Activated T-helper 1 cell treated with anti-CD3 and anti-CD28 coated beads, Interleukin-2, amount 50 U/mL, for 16 hours (primary cell): ENCODE results near the gene NONO.
"Not testable (repeated sequence)": the region's sequence is repeated elsewhere in the genome, so short reads cannot be mapped to it uniquely, and the experiment has no call there.

Experiments used
- DNase-seq, 2 donors: peaks; one replicate each; pipeline ENCODE4 v3.0.0-alpha.2; 2020; ENCODE audit warnings: low read depth in 1 of 2, low spot score in 1 of 2

NONO gene

GRCh38 chrX:71282514-71283402 lies 677 bp upstream of the NONO start:
- peak in 1 of 2 donors; percentile 16 for DNase-seq

GRCh38 chrX:71285929-71286328 lies 2.5 kb downstream of the NONO start:
- DNase-seq = no peak

GRCh38 chrX:71291381-71291780 lies 7.9 kb downstream of the NONO start:
- DNase-seq = no peak

DNA sequence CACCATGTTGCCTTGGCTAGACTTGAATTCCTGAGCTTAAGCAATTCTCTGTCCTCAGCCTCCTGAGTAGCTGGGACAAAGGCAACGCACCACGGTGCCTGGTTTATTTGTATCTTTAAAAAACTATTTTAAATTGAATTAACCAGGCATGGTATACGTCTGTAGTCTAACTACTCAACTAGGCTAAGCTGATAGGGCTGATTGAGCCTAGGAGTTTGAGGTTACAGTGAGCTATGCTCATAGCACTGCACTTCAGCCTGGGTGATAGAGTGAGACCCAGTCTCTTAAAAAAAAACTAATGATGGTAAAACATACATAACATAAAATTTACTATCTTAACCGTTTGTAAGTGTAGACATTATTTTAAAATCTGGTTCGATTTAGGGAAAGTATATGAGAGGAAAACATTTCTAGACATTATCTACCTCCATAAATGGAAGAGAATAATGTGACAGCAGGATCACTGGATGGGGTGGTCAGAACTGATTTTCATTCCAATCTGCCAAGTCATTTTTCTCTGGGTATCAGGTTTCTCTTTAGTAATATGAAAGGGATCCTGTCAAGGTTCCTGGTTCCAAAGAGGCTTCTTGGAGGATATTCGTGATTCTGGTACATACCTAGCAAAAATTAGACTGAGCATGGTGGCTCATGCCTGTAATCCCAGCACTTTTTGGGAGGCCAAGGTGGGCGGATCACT lies 9.4 kb downstream of the NONO start:
- no peak for DNase-seq

DNA sequence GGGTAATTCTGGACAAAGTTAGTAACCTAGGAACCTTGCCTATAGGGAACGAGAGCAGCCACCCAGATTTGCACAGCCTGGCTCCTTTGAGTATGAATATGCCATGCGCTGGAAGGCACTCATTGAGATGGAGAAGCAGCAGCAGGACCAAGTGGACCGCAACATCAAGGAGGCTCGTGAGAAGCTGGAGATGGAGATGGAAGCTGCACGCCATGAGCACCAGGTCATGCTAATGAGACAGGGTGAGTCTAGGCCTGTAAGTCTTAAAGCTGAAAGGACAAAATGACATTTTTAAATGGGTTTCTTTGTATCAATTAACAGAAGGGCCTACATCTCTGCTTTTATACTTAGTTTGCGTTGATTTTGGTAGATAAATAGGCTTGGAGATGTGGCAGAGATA lies 13.4 kb downstream of the NONO start:
- no peak for DNase-seq

GRCh38 chrX:71298119-71298518 lies 14.7 kb downstream of the NONO start:
- DNase-seq = no peak

DNA sequence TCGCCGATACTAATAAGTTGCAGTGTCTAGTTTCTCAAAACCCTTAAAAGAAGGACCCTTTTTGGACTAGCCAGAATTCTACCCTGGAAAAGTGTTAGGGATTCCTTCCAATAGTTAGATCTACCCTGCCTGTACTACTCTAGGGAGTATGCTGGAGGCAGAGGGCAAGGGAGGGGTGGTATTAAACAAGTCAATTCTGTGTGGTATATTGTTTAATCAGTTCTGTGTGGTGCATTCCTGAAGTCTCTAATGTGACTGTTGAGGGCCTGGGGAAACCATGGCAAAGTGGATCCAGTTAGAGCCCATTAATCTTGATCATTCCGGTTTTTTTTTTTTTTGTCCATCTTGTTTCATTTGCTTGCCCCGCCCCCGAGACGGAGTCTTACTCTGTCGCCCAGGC lies 16.6 kb downstream of the NONO start:
- not testable (repeated sequence) for DNase-seq

- not testable (repeated sequence) for DNase-seq
Observed at GRCh38 chrX:71300495-71300894, 17.1 kb downstream of the NONO start.

DNA sequence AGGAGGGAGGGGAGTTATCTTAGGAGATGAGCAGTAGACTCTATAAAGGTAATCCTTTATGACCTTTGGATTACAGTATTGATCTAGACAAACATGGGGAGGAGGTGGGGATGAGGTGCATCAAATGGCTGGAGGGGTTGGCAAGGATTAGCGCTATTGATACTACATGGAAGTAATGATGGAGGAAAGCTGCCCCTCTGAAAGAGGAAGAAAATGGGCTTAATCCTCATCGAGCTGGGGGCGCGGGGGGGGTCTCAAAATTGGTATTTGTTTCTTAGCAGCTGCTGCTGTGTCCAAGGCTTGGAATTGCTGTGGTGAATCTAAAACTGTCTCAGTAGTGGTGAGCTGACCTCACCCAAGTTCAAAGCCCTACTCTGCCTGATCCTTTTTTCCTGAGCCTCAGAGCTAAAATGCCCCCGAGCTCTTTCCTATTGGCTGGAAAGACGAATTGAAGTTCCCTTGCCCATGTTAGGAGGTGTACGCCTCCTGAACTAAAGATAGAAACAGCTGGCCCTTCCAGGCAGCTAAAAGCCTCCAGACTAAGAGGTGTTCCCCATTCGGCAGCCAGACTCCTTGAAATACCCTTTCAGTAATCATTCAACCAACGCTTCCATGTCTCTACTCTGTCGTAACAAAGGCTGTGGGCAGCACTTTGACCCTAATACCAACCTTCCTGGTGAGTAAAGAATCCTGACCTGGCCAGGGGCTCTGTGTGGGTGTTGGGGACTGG lies 17.9 kb downstream of the NONO start, which contains the start of gene ITGB1BP2:
Gene ITGB1BP2, plus strand, starts transcription at position 556 of the 730 bp plus-strand sequence. Its CDS starts 57 bp downstream, at position 613.
- no peak for DNase-seq

- DNase-seq = no peak
Observed at GRCh38 chrX:71302461-71303213, 19.2 kb downstream of the NONO start.

DNA sequence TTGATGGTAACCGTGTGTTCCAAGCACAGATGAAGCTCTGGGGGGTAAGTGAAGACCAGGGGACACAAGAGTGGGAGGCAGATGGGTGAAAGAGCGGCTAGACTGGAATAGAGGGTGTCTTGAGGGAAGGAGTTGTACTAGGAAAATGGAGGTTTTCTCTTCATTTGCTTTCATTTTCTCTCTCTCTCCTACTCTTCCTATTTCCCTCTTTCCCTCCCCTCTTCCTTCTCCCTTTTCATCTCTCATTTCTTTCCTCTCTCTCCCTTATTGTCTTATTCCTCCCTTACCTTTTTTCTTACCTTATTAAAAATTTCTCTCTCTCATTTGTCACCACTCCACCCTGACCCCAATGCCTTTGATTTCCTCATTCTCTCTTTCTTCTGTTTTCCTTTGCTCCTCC lies 21.1 kb downstream of the NONO start:
- DNase-seq = no peak

GRCh38 chrX:71315917-71316316 lies 32.5 kb downstream of the NONO start:
- DNase-seq = no peak

- DNase-seq = not testable (repeated sequence)
Observed at GRCh38 chrX:71316959-71317358, 33.5 kb downstream of the NONO start.

- no peak for DNase-seq
Observed at GRCh38 chrX:71320126-71320525, 36.7 kb downstream of the NONO start.

- no peak for DNase-seq
Observed at GRCh38 chrX:71321731-71322130, 38.3 kb downstream of the NONO start.

GRCh38 chrX:71324452-71324851 lies 41.0 kb downstream of the NONO start:
- DNase-seq = not testable (repeated sequence)

- no peak for DNase-seq
Observed at GRCh38 chrX:71326394-71326793, 43.0 kb downstream of the NONO start.

GRCh38 chrX:71349151-71349665 lies 65.8 kb downstream of the NONO start:
- not testable (repeated sequence) for DNase-seq

DNA sequence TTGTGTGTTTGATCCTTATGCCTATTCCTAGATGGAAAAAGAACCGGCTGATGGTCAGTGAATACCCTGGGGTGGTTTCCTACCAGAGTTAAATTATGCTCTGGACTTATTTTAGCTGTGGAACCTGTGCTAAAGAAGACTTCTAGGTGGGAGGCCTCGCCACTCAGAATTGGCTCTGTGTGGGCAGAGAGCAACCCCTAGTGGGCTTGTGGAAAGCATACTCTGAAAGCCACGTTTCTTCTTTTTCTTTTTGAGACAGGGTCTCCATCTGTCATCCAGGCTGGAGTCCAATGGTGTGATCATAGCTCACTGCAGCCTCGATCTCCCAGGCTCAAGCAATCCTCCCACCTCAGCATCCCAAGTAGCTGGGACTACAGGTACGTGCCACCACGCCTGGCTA lies 66.4 kb downstream of the NONO start:
- not testable (repeated sequence) for DNase-seq
